CD14-positive monocyte (primary cell): ENCODE data around the gene ANKRD34C. TPM values are rescaled to one million over a fixed set of nuclear protein-coding genes. Genes with fewer than 3 reads are reported as not detected.

Experiments
- DNase-seq, 3 donors: peaks; one replicate each; pipeline ENCODE4 v3.0.0-alpha.2; 2011 to 2022
- H2AFZ ChIP-seq: 2 replicates; pipeline ENCODE4 v1.6.0; 2012; ENCODE audit warnings: mild to moderate bottlenecking, low read depth, low read length, inconsistent platforms; ENCODE audit not compliant: insufficient read depth, poor library complexity, severe bottlenecking
- H3K27ac ChIP-seq, 2 donors: 1 replicate in 1 of 2; 2 replicates in 1 of 2; pipeline ENCODE4 v1.5.1; 2012 to 2013; ENCODE audit warnings: low read length in 2 of 2, control low read depth in 1 of 2, inconsistent platforms in 1 of 2, low read depth in 1 of 2, mild to moderate bottlenecking in 1 of 2
- H3K27me3 ChIP-seq, 2 donors: one replicate each; pipeline versions ENCODE4 v1.6.0 to v1.6.1; 2011 to 2013; ENCODE audit warnings: low read length in 2 of 2; ENCODE audit not compliant: control insufficient read depth in 2 of 2, insufficient read depth in 2 of 2
- H3K36me3 ChIP-seq, 2 donors: replicated peaks in 1 of 2; 1 replicate in 1 of 2; 2 replicates in 1 of 2; pipeline versions ENCODE4 v1.5.1 to v1.6.1; 2012 to 2013; ENCODE audit warnings: low read length in 2 of 2, control low read depth in 1 of 2, inconsistent platforms in 1 of 2, mild to moderate bottlenecking in 1 of 2; ENCODE audit not compliant: insufficient read depth in 2 of 2, control insufficient read depth in 1 of 2
- H3K4me1 ChIP-seq, 2 donors: 1 replicate in 1 of 2; 2 replicates in 1 of 2; pipeline versions ENCODE4 v1.5.1 to v1.6.1; 2012 to 2013; ENCODE audit warnings: low read length in 2 of 2, control low read depth in 1 of 2, inconsistent platforms in 1 of 2, mild to moderate bottlenecking in 1 of 2, moderate library complexity in 1 of 2; ENCODE audit not compliant: insufficient read depth in 2 of 2, control insufficient read depth in 1 of 2
- H3K4me2 ChIP-seq: replicated peaks from 2 replicates; pipeline ENCODE3; 2012; ENCODE audit warnings: low read length, moderate library complexity, mild to moderate bottlenecking; ENCODE audit not compliant: poor library complexity, severe bottlenecking; ENCODE audit errors: extremely low read depth
- H3K4me3 ChIP-seq, 3 experiments: fragments of 200-600 bp in 1 of 3; sonication (generic) in 1 of 3; replicated peaks in 1 of 3; 1 replicate in 2 of 3; 2 replicates in 1 of 3; pipeline ENCODE4 v1.5.1; 2011 to 2013; ENCODE audit warnings: low read length in 3 of 3, mild to moderate bottlenecking in 3 of 3, control low read depth in 2 of 3, low read depth in 2 of 3, inconsistent platforms in 1 of 3, moderate library complexity in 1 of 3
- H3K79me2 ChIP-seq: 2 replicates; pipeline ENCODE4 v1.6.0; 2012; ENCODE audit warnings: mild to moderate bottlenecking, control low read depth, inconsistent platforms, low read length, moderate library complexity; ENCODE audit not compliant: insufficient read depth
- H3K9ac ChIP-seq: 2 replicates; pipeline ENCODE4 v1.6.0; 2017; ENCODE audit warnings: low read length, mild to moderate bottlenecking; ENCODE audit not compliant: insufficient read depth, poor library complexity, severe bottlenecking
- H3K9me3 ChIP-seq, 2 donors: replicated peaks in 1 of 2; 1 replicate in 1 of 2; 2 replicates in 1 of 2; pipeline versions ENCODE4 v1.5.1 to v1.6.1; 2012 to 2013; ENCODE audit warnings: low read length in 2 of 2, control low read depth in 1 of 2; ENCODE audit not compliant: control insufficient read depth in 1 of 2, insufficient read depth in 1 of 2
- H4K20me1 ChIP-seq: 2 replicates; pipeline ENCODE4 v1.6.0; 2012; ENCODE audit warnings: mild to moderate bottlenecking, low read length, control low read depth, moderate library complexity; ENCODE audit not compliant: insufficient read depth
- H3K27ac Mint-ChIP-seq, 7 donors: one replicate each; pipeline ENCODE4 v1.8.0; 2020; ENCODE audit warnings: mild to moderate bottlenecking in 7 of 7, mixed read lengths in 7 of 7, moderate library complexity in 6 of 7, inconsistent platforms in 2 of 7
- H3K27me3 Mint-ChIP-seq, 3 donors: one replicate each; pipeline ENCODE4 v1.8.0; 2021 to 2022; ENCODE audit warnings: low read depth in 3 of 3, mild to moderate bottlenecking in 3 of 3, mixed read lengths in 3 of 3, moderate library complexity in 3 of 3, inconsistent platforms in 1 of 3
- H3K36me3 Mint-ChIP-seq, 2 donors: one replicate each; pipeline ENCODE4 v1.8.0; 2020; ENCODE audit warnings: mixed read lengths in 2 of 2, inconsistent platforms in 1 of 2, mild to moderate bottlenecking in 1 of 2
- H3K4me1 Mint-ChIP-seq: one replicate; pipeline ENCODE4 v1.8.0; 2020; ENCODE audit warnings: mild to moderate bottlenecking, mixed read lengths
- H3K4me3 Mint-ChIP-seq, 2 donors: one replicate each; pipeline ENCODE4 v1.8.0; 2020; ENCODE audit warnings: mild to moderate bottlenecking in 2 of 2, mixed read lengths in 2 of 2, moderate library complexity in 1 of 2
- H3K9me3 Mint-ChIP-seq, 7 donors: one replicate each; pipeline ENCODE4 v1.8.0; 2020 to 2022; ENCODE audit warnings: mixed read lengths in 7 of 7, mild to moderate bottlenecking in 6 of 7, moderate library complexity in 6 of 7, inconsistent platforms in 2 of 7
- CTCF ChIP-seq: fragments of 200-600 bp; IDR thresholded peaks from one replicate; pipeline ENCODE4 v1.8.0; 2022; ENCODE audit warnings: antibody characterized with exemption, mild to moderate bottlenecking
- WGBS: methylation state at CpG from one replicate; pipeline ENCODE4 v1.1.5; 2013; ENCODE audit warnings: missing lambda C conversion rate; ENCODE audit not compliant: insufficient coverage; 5-methylcytosine and 5-hydroxymethylcytosine counted together
- intact Hi-C, 2 donors: fragments of 100-400 bp; cut with micrococcal nuclease; formaldehyde crosslinking; loops; one replicate each; pipeline versions ENCODE4 v1.15.0 to v1.15.1; 2023
- polyA plus RNA-seq, 3 donors: library from polyadenylated mRNA; depleted of rRNA in 1 of 3; unstranded in 2 of 3; stranded (reverse) in 1 of 3; fragments of 300-500 nt in 2 of 3; fragments of >200 nt in 1 of 3; fragmentation: Illumina TruSeq in 2 of 3; gene quantifications; 1 replicate in 2 of 3; 2 replicates in 1 of 3; pipeline ENCODE4 v1.2.3, GENCODE V29; 2012 to 2021

Gene ANKRD34C
- polyA plus RNA-seq, 3 donors: not detected

GRCh38 chr15:79240036-79240435, 42.5 kb upstream of the ANKRD34C start:
- 93% methylated on average over 2 of the region's 3 CpGs for WGBS
- Mint-ChIP-seq H3K36me3 (no peaks in the 10 kb centered on the region), H3K4me3 (no peak overlapping the region), H3K4me1 (no peaks in the 10 kb centered on the region), H3K27me3 (peaks cover 9 to 15% (median 13%) of the 10 kb centered on the region in 3 donors), H3K27ac (no peak overlapping the region), H3K9me3 (peaks cover 0 to 2% (median 0%) of the 10 kb centered on the region in 7 donors)
- H3K9me3 ChIP-seq: no peaks in the 10 kb centered on the region
- H3K4me1 ChIP-seq: no peaks in the 10 kb centered on the region
- no peaks in the 10 kb centered on the region for H3K79me2 ChIP-seq
- H3K36me3 ChIP-seq: no peaks in the 10 kb centered on the region
- no peak overlapping the region for H3K4me2 ChIP-seq
- H4K20me1 ChIP-seq: no peaks in the 10 kb centered on the region
- TF ChIP-seq CTCF: no peak
- H3K9ac ChIP-seq: no peak overlapping the region
- no peak overlapping the region for H3K4me3 ChIP-seq
- H3K27me3 ChIP-seq: no peaks in the 10 kb centered on the region
- DNase-seq: no peak
- no peak overlapping the region for H2AFZ ChIP-seq
- no peak overlapping the region for H3K27ac ChIP-seq
- intact Hi-C loops: no loop called here

GRCh38 chr15:79243723-79244122, 38.8 kb upstream of the ANKRD34C start:
- no peak for TF ChIP-seq CTCF
- H3K36me3 Mint-ChIP-seq: no peaks in the 10 kb centered on the region
- Histone ChIP-seq H3K9ac (no peak overlapping the region), H3K9me3 (no peaks in the 10 kb centered on the region), H3K27ac (no peak overlapping the region), H4K20me1 (no peaks in the 10 kb centered on the region), H3K36me3 (no peaks in the 10 kb centered on the region), H3K79me2 (no peaks in the 10 kb centered on the region), H3K4me3 (no peak overlapping the region), H3K4me1 (no peaks in the 10 kb centered on the region), H2AFZ (no peak overlapping the region), H3K27me3 (peaks cover 0 to 2% of the 10 kb centered on the region in 2 donors), H3K4me2 (no peak overlapping the region)
- no peak for DNase-seq
- peaks cover 11 to 18% (median 12%) of the 10 kb centered on the region in 3 donors for H3K27me3 Mint-ChIP-seq
- 97% methylated on average over 3 of the region's 11 CpGs for WGBS
- H3K27ac Mint-ChIP-seq: peak overlapping the region in 1 of 7 donors; percentile 63
- H3K4me3 Mint-ChIP-seq: no peak overlapping the region
- peaks cover 0 to 2% (median 0%) of the 10 kb centered on the region in 7 donors for H3K9me3 Mint-ChIP-seq
- H3K4me1 Mint-ChIP-seq: no peaks in the 10 kb centered on the region
- intact Hi-C loops: no loop called here
